SW480 (cell line): ENCODE results near the gene SPANXN5.
A peak's percentile ranks its signal among the peaks of the same experiment; 100 is the strongest.
"Not testable (repeated sequence)": the region's sequence is repeated elsewhere in the genome, so short reads cannot be mapped to it uniquely, and the experiment has no call there.

ENCODE experiments used
- DNase-seq: peaks from one replicate; pipeline ENCODE4 v3.0.0-alpha.2; 2016; ENCODE audit warnings: low spot score

The SPANXN5 gene, protein sequence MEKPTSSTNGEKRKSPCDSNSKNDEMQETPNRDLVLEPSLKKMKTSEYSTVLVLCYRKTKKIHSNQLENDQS

DNA sequence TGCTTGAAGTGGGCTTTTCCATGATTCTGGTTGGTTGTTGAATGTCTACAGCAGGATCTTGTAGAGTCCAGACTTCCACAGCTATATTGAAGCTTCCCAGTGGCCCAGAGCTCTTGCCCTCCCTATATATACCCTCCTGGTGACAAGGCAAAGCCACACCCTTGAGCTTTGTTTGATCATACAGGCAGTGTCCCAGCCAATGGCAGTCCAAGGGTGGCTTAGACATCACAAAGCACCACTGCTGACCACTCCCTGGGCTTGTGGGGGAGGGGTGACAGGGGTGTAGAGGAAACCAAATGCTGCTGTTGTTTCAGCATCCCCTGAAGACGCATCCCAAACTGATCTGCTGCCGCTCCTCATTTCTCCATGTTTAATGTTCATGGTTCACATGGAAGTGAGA, at the start of gene SPANXN5:
Gene SPANXN5 (minus strand): TSS at position 101 of the 400 bp plus-strand sequence. CDS start 79 bp downstream, at position 22.
- DNase-seq: peak; percentile 12

DNA sequence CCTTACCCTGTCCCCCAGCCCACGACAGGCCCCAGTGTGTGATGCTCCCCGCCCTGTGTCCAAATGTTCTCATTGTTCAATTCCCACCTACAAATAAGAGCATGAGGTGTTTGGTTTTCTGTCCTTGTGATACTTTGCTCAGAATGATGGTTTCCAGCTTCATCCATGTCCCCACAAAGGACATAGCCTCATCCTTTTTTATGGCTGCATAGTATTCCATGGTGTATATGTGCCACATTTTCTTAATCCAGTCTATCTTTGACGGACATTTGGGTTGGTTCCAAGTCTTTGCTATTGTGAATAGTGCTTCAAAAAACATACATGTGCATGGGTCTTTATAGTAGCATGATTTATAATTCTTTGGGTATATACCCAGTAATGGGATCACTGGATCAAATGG, 46.4 kb upstream of the SPANXN5 start:
- not testable (repeated sequence) for DNase-seq

DNA sequence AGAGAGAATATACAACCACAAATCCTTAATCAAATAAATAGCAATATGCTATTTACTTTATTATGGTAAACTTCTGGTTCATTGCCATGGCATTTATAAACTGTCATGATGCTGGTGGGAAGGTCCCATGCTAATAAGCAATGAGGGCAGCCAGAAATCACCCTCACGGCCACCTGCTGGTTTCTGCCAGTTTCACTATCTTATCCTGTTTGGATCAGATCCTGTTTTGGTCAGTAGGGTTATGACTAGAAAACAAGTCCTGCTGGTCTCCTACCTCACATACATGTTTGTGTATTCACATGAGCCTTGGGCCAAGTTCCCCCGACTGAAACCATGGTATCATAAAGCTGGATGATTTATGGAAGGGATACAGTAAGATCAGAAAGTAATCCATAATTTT, 41.9 kb upstream of the SPANXN5 start:
- DNase-seq: no peak

DNA sequence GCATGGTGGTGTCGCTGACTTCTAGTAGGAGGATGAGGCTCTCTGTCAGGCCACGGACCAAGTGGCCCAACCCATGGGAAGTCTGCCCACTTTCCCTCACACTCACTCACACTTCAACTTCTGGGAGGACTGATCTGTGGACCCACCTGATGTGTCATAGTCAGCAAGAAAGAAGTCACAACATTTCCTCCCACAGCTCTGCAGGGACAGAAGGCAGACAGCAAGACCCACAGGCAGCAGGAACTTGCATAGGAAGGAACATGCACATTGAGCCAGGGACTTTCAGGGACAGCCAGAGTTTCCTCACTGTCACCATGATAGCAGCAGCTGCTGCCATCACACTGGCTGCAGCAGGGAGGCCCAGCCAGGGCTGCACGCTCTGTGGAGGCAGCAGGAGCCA, 33.3 kb upstream of the SPANXN5 start:
- no peak for DNase-seq

DNA sequence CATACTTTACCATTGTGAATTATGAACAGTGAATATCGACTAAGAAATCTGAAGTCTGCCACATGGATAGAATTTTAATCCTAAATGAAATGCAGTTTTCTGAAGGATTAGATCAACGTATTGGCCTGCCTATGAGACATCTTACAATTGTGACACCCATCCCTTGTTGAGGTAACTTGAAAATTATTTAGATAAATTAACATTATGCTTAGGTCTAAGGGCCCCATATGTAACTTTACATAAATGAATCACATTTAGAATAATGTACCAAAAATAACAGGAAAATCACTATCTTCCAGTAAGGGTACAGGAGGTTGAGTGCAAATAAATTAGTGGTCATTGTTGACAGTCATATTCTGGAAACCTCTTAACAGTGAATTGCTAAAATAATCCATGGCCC, 27.4 kb upstream of the SPANXN5 start:
- no peak for DNase-seq

DNA sequence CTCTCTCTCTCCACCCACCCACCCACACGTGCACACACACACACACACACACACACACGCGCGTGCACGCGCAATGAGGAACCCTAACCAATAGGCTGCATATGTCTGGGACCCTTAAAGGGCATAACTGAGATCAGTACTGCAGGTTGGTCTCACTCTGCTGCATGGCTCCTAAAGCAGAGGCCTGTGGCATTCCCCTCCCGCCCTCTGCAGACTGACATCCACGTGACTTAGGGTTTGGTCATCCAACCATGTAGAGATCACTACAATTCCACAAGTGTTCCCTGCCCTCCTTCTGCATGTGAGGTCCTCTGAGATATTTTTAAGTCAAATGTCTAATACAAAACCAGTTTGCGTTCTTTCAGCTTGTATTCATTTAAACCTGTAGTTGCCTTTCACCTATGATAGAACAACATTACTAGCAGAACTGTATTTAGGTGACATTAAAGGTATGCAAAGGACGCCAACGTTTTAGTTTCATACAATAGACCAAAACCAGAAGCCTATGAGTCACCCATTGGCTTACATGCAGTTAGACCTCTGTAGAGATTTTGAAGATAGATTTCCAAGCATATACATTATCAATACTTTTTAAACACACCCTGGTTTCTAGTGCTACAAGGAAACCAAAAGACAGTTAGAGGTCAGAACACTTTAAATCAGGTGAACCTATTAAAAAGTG, 24.0 kb upstream of the SPANXN5 start:
- DNase-seq: peak; percentile 14

DNA sequence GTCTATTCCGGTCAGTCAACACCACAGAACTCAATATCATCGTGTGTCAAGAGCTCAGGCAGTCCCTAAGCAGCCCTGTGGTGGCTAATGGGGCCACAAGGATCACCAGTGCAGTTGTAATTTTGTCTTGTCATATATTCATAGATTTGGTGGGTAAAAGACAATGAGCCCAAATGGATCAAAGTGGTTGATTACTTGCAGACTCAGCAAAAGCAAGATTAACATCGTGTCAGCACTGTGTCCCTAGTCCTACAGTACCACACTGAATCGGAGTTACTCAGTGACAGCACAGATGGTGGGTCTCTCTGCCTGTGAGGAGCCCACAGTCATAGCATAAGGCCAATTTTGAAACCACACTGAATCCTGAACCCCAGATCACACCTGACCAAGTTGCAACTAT, 22.6 kb upstream of the SPANXN5 start:
- no peak for DNase-seq

DNA sequence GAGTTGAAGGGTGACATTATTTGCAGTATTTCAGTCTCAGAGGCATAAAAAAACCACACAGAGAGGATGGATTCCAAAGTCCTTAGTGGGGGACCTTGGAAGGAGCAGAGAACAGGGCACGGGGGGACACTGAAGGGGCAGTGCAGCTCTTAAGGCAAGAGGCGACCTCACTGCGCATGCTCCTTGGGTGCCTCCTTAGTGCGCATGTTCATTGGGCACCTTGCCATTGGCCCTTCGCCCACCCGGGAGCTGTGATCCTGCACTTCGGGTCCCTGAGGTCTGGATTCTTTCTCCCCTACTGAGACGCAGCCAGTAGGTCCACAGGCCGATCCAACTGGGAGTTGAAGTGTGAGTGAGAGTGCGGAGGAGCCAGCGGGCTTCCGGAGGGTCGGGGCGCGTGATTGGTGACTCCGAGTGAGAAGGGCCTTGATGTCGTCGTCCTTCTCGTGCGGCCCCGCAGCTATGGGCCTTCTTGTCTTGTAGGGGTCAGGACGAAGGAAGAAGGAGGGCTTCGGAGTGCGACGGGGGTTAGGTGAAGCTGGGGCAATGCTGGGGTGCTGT, 13.9 kb upstream of the SPANXN5 start, which contains the start of gene XAGE5:
Gene XAGE5 (plus strand): TSS at position 223 of the 561 bp plus-strand sequence. CDS start 1,280 bp downstream, outside the sequence.
- no peak for DNase-seq

DNA sequence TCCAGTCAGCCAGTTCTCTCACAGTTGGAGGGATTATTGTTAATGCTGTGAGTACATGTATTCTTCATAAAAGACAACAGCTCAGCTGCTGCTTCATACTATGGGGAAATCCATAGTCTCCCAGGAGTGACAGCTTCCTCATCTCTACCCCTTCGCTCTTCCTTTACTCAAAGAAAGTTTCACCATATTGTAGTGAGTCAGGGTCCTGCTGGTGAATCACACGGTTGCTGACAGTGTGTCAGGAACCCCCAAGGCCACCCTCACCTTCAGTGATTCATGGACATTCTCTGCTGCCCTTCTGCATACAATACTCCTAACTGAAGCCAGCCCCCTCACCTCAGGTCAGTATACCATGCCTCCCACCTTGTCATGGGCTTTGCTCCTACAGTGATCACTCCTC, 7.6 kb upstream of the SPANXN5 start:
- DNase-seq: not testable (repeated sequence)

DNA sequence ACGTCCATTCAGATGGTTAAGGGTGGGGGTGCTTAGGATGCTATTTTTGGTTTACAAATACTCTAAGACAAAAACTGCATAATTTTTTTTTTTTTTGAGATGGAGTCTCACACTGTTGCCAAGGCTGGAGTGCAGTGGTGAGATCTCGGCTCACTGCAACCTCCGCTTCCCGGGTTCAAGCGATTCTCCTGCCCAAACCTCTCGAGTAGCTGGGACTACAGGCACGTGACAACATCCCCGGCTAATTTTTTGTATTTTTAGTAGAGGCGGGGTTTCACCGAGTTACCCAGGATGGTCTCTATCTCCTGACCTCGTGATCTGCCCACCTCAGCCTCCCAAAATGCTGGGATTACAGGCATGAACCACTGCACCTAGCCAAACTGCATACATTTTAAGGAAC, 23.7 kb downstream of the SPANXN5 start:
- DNase-seq: not testable (repeated sequence)

DNA sequence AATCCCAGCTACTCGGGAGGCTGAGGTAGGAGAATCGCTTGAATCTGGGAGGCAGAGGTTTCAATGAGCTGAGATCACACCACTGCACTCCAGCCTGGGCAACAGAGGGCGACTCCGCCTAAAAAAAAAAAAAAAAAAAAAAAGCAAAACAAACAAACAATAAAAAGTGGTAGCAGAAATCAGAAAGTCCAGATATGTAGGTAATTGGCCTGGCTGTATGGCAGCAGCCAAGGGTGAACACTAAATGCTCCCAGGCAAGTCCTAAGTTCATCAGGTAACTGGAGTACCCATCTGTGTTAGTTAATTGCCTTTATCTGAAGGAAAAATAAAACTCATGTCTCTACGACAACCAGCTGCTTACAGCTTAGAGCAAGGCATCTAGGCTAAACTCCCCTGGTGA, 31.2 kb downstream of the SPANXN5 start:
- DNase-seq: not testable (repeated sequence)

DNA sequence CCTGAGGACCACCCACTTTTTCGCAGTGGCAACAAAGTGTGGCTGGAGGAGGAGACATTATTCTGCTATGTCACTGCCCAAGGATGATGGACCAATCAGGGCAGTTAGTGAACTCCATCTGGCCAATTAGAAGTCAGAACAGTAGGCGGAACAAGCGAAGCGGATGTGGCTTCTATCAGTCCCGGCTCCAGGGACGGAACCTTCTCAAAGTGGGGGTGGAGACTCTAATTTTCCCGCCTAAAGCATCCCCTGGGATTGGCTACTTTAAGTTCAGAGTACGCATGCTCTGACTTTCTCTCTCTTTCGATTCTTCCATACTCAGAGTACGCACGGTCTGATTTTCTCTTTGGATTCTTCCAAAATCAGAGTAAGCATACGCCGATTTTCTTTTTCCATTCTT, 46.3 kb downstream of the SPANXN5 start, which contains the start of gene SSX2B:
Gene SSX2B (plus strand): TSS at position 301 of the 400 bp plus-strand sequence. CDS start 1,429 bp downstream, outside the sequence.
- not testable (repeated sequence) for DNase-seq
